ENCODE measurements around the gene TOP2A. TPM values are rescaled to one million over a fixed set of nuclear protein-coding genes. Genes with fewer than 3 reads are reported as not detected.

Gene TOP2A
- total and polyA plus RNA-seq, 7 donors, result 0.14 to 0.84 (median 0.32) TPM; not detected in 1

DNA sequence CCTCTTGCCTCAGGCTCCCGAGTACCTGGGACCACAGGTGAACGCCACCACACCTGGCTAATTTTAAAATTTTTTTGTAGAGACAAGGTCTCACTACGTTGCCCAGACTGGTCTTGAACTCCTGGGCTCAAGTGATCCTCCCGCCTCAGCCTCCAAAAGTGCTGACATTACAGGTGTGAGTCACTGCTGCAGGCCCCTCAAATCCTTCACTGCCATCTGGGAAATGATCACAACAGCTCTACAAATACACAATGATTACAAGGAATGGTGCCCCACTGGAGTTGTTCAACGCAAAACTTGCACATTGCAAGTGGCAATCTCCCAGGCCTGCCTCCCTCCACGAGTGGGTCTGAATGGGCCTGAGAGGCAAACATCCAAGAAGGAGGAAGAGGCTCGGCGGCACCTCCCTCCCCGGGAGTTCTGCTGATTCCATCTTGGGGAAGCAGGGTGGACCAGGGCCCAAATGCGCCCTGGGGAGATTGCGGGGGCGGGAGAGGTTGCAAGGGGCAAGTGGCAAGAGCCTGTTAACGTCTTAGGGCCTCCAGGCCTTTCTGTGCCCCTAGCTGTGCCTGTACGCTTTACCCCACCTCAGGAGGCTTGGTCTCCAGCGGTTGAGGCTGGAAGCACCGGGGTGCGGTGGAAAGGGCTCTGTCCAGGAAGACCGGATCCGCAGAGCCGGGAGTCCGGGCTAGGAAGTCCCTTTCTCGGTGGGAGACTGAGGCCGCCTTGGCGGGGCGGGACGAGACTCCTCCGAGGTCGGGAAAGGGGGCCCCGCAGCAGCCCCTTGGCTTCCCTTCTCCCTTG, 24.9 kb upstream of the TOP2A start:
- peaks cover 0 to 4% of the 10 kb centered on the region in 2 donors for H3K36me3 ChIP-seq (ENCODE audit: insufficient read depth in 1 of 2, low read depth in 1 of 2)
- WGBS, 3 donors, result 36 to 49% (median 45%) methylated on average over 21 to 29 of the region's 29 CpGs
- H3K9me3 ChIP-seq, result no peaks in the 10 kb centered on the region
- intact Hi-C loops (cut with DNase I), result loop anchor here (2.0 to 5.0 kb wide), 5 partner anchors 35 to 118 kb away; no protein-coding TSS in a partner anchor
- TF ChIP-seq, protein P1, sequence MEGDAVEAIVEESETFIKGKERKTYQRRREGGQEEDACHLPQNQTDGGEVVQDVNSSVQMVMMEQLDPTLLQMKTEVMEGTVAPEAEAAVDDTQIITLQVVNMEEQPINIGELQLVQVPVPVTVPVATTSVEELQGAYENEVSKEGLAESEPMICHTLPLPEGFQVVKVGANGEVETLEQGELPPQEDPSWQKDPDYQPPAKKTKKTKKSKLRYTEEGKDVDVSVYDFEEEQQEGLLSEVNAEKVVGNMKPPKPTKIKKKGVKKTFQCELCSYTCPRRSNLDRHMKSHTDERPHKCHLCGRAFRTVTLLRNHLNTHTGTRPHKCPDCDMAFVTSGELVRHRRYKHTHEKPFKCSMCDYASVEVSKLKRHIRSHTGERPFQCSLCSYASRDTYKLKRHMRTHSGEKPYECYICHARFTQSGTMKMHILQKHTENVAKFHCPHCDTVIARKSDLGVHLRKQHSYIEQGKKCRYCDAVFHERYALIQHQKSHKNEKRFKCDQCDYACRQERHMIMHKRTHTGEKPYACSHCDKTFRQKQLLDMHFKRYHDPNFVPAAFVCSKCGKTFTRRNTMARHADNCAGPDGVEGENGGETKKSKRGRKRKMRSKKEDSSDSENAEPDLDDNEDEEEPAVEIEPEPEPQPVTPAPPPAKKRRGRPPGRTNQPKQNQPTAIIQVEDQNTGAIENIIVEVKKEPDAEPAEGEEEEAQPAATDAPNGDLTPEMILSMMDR (IDR thresholded peaks at IDR 0.05), result peak; percentile 4
- H3K4me1 ChIP-seq, result peaks cover under 1% of the 10 kb centered on the region
- H3K4me3 ChIP-seq, result peak overlapping the region; percentile 78
- peak overlapping the region; percentile 75 for H3K27ac ChIP-seq
- DNase-seq (peak; percentile 74 to 79), ATAC-seq (peak in 3 of 4 donors; percentile 19 to 23 (median 23))
- H3K27me3 ChIP-seq (ENCODE audit: insufficient read depth in 3 of 3, low read length in 2 of 3), result peaks cover 0 to 7% (median 0%) of the 10 kb centered on the region in 3 donors

DNA sequence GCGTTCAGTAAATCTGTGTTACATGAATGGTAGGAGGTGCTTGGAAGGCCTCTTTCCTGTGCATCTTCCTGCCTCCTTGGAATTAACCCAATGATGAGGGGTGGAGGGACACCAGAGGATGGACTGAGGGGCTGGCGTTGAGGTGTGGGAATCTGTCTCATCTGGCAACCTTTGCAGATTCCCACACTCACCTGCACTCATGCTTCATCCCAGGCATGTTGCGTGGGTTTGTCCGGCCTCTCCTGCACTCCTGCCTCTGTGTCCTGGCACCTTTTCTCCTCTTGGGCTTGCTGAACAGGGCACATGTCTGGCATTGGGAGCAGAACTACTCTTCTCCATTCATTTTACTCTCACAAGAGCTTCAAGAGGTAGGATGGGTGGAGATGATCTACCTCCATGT, 22.5 kb upstream of the TOP2A start:
- no peak overlapping the region for H3K27ac ChIP-seq
- 81 to 89% (median 84%) methylated on average over 4 of the region's 4 CpGs for whole genome bisulfite sequencing, 3 donors

DNA sequence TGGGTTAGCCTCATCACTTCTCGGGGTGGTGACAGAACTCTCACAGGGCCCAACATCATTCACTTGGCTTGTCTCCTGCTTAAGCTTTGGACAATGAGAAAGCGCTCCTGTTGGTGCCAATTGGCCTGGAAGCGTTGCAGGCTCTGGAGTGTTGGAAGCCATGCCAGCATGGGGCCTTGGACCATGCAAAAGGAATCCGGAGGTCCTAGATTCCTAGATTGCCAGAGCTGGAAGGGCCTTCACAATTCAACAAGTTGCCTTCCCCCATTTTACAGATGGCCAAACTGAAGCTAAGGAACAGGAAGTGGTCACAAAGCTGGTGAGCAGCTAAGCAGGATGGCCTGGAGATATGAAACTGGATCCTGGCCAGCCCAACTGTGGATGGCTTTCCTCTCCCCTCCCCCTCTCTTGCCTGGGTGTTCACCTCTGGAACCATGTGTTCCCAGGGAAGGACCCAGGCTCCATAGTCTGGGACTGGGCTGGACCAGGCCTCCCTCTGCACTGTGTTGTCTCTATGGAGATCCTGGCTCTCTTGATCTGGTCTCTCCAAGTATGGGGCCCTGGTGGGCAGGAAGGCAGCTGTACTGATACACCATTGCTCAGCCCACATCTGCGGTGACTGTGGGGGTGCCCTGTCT, 19.5 kb upstream of the TOP2A start:
- H3K4me1 ChIP-seq, result no peaks in the 10 kb centered on the region
- DNase-seq, result no peak
- 59 to 71% (median 60%) methylated on average over 5 of the region's 5 CpGs for WGBS, 3 donors
- no peaks in the 10 kb centered on the region for H3K36me3 ChIP-seq (ENCODE audit: insufficient read depth in 1 of 2, low read depth in 1 of 2)
- intact Hi-C loops (cut with DNase I), result loop anchor here in 1 of 2 donors (5.0 kb wide), 1 partner anchor 40 kb away; no protein-coding TSS in a partner anchor
- H3K9me3 ChIP-seq, result no peaks in the 10 kb centered on the region
- TF ChIP-seq, protein P1 (IDR thresholded peaks at IDR 0.05), result no peak
- no peak overlapping the region for H3K27ac ChIP-seq
- no peak overlapping the region for H3K4me3 ChIP-seq
- no peak for ATAC-seq
- H3K27me3 ChIP-seq (ENCODE audit: insufficient read depth in 3 of 3, low read length in 2 of 3), result no peaks in the 10 kb centered on the region

More for the DNA sequence above, 22.5 kb upstream of the TOP2A start:
- TF ChIP-seq, protein P1 (IDR thresholded peaks at IDR 0.05), result no peak
- H3K4me3 ChIP-seq, result no peak overlapping the region
- H3K36me3 ChIP-seq (ENCODE audit: insufficient read depth in 1 of 2, low read depth in 1 of 2), result no peaks in the 10 kb centered on the region
- H3K4me1 ChIP-seq, result no peaks in the 10 kb centered on the region
- intact Hi-C loops (cut with DNase I), result loop anchor here (5.0 kb wide), 3 partner anchors 37 to 117 kb away; no protein-coding TSS in a partner anchor
- peaks cover 0 to 7% (median 0%) of the 10 kb centered on the region in 3 donors for H3K27me3 ChIP-seq (ENCODE audit: insufficient read depth in 3 of 3, low read length in 2 of 3)
- DNase-seq, result no peak
- ATAC-seq, result no peak
- H3K9me3 ChIP-seq, result no peaks in the 10 kb centered on the region

DNA sequence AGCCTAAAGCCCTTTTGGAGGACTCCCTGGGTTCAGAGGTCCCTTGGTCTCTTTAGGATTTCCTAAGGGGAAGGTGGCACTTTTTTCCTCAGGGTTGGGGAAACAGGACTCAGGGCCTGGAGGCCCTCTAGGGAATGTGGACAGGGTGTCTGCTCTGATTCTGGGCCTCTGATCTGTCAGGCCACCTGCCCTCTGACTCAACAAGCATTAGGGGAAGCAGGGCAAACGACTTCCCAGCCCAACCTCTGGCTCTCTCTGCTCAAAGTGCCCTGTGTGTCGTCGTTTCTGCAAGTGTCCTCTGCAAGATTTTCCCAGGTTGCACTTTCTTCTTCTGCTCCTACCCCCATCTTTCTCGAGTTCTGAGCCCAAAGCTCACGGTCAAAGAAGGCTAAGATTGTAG, 18.9 kb upstream of the TOP2A start:
- ATAC-seq, result no peak
- Histone ChIP-seq H3K9me3 (no peaks in the 10 kb centered on the region), H3K27ac (no peak overlapping the region), H3K36me3 (ENCODE audit: insufficient read depth in 1 of 2, low read depth in 1 of 2) (no peaks in the 10 kb centered on the region), H3K4me3 (no peak overlapping the region), H3K27me3 (ENCODE audit: insufficient read depth in 3 of 3, low read length in 2 of 3) (no peaks in the 10 kb centered on the region), H3K4me1 (no peaks in the 10 kb centered on the region)
- WGBS, 3 donors, result 60 to 70% (median 63%) methylated on average over 5 of the region's 5 CpGs
- TF ChIP-seq, protein P1 (IDR thresholded peaks at IDR 0.05), result no peak
- intact Hi-C loops (cut with DNase I), result loop anchor here in 1 of 2 donors (5.0 kb wide), 1 partner anchor 41 kb away; no protein-coding TSS in a partner anchor
- no peak for DNase-seq
